Right lobe of liver (tissue), 6 donors: ENCODE results near the gene CPXM2. TPM values are rescaled to one million over a fixed set of nuclear protein-coding genes. Genes with fewer than 3 reads are reported as not detected.

Experiments used
- ATAC-seq, 4 donors: fragments of 200-7000 bp; cut with Tn5 transposase; one replicate each; pipeline ENCODE4 v1.9.1; 2020; ENCODE audit warnings: mild to moderate bottlenecking in 4 of 4, moderate library complexity in 4 of 4
- DNase-seq, 3 donors: peaks; one replicate each; pipeline ENCODE4 v3.0.0-alpha.2; 2020
- H3K27ac ChIP-seq, 3 donors: fragments of 200-600 bp; one replicate each; pipeline ENCODE4 v1.8.0; 2022
- H3K27me3 ChIP-seq, 2 donors: fragments of 200-600 bp; one replicate each; pipeline ENCODE4 v1.8.0; 2022
- H3K36me3 ChIP-seq, 4 donors: fragments of 200-600 bp; sonication (generic) in 1 of 4; one replicate each; pipeline versions ENCODE4 v1.5.1 to v1.8.0; 2017 to 2022; ENCODE audit warnings: control low read depth in 1 of 4
- H3K4me1 ChIP-seq, 4 donors: fragments of 200-600 bp; sonication (generic) in 1 of 4; one replicate each; pipeline versions ENCODE4 v1.5.1 to v1.8.0; 2017 to 2022; ENCODE audit warnings: control low read depth in 1 of 4
- H3K4me3 ChIP-seq, 3 donors: fragments of 200-600 bp; one replicate each; pipeline ENCODE4 v1.8.0; 2022
- H3K9me3 ChIP-seq, 4 donors: fragments of 200-600 bp; sonication (generic) in 1 of 4; one replicate each; pipeline versions ENCODE4 v1.5.1 to v1.8.0; 2017 to 2022; ENCODE audit warnings: control low read depth in 1 of 4
- POLR2A ChIP-seq: fragments of 450-650 bp; IDR thresholded peaks from one replicate; pipeline ENCODE4 v1.6.1; 2017; ENCODE audit warnings: antibody characterized with exemption, mild to moderate bottlenecking
- WGBS: methylation state at CpG from one replicate; pipeline ENCODE4 v1.1.6; 2018; ENCODE audit warnings: low coverage, low lambda C conversion rate; ENCODE audit not compliant: insufficient coverage; ENCODE audit errors: missing lambda C conversion rate; 5-methylcytosine and 5-hydroxymethylcytosine counted together
- intact Hi-C, 2 donors: fragments of 100-400 bp; cut with DNase I; formaldehyde crosslinking; loops; one replicate each; pipeline versions ENCODE4 v1.11.2 to v1.14.1; 2022
- total RNA-seq, 6 experiments: library from RNA; depleted of rRNA in 2 of 6; stranded (reverse); fragments of >200 nt in 2 of 6; fragmentation: NEBNext Ultra II Directional in 3 of 6; extraction: Animal tissue kit (Norgen Biotek cat#: 25700) in 3 of 6; gene quantifications; one replicate each; pipeline versions ENCODE4 v1.1.0 to v1.2.4, GENCODE V29; 2016 to 2023
- TF ChIP-seq, protein P1 (sequence below), 4 donors: fragments of 200-600 bp in 3 of 4; fragments of 450-650 bp in 1 of 4; IDR thresholded peaks; one replicate each; pipeline versions ENCODE4 v1.5.1 to v1.8.0; 2016 to 2022; ENCODE audit warnings: antibody characterized with exemption in 4 of 4, mild to moderate bottlenecking in 2 of 4
- donor health status: DM: no; HTN: yes; CAD: no.
- donor health status: DM: no; HTN: no; CAD: no.
- donor health status: DM: no; HTN: no; CAD: no.
- donor health status: DM: no; HTN: yes; CAD: no.
- donor health status: DM: no; HTN: yes; CAD: no.

The CPXM2 gene
- total RNA-seq, 6 experiments from 2014 or later: 0.29 to 2.6 (median 0.69) TPM

GRCh38 chr10:123833170-123833850, 58.3 kb downstream of the CPXM2 start:
- Histone ChIP-seq H3K4me3 (no peak overlapping the region), H3K27me3 (no peaks in the 10 kb centered on the region), H3K27ac (no peak overlapping the region), H3K4me1 (no peaks in the 10 kb centered on the region), H3K9me3 (no peaks in the 10 kb centered on the region), H3K36me3 (no peaks in the 10 kb centered on the region)
- WGBS: 81% methylated on average over 9 of the region's 10 CpGs
- no peak for TF ChIP-seq POLR2A
- TF ChIP-seq, protein P1, sequence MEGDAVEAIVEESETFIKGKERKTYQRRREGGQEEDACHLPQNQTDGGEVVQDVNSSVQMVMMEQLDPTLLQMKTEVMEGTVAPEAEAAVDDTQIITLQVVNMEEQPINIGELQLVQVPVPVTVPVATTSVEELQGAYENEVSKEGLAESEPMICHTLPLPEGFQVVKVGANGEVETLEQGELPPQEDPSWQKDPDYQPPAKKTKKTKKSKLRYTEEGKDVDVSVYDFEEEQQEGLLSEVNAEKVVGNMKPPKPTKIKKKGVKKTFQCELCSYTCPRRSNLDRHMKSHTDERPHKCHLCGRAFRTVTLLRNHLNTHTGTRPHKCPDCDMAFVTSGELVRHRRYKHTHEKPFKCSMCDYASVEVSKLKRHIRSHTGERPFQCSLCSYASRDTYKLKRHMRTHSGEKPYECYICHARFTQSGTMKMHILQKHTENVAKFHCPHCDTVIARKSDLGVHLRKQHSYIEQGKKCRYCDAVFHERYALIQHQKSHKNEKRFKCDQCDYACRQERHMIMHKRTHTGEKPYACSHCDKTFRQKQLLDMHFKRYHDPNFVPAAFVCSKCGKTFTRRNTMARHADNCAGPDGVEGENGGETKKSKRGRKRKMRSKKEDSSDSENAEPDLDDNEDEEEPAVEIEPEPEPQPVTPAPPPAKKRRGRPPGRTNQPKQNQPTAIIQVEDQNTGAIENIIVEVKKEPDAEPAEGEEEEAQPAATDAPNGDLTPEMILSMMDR (IDR thresholded peaks at IDR 0.05): no peak
- DNase-seq (no peak), ATAC-seq (no peak)
- intact Hi-C loops: no loop called here

DNA sequence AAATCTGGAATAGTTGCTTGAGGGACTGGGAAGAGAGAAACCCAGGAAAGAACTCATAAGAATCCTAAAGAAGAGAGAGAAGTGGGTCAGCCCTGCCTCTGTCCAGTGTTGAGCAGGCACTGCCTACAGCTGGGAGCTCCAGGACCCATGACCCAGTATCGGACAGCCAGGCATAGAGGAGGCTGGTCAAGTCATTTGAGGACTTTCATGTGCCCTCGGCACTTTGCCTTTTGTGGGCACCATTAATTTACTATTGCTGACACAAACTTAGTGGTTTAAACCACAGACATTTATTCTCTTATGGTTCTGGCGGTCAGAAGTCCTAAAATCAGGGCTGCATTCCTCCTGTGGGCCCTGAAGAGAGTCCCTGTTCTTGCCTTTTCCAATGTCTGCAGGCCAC, 60.3 kb downstream of the CPXM2 start:
- DNase-seq: no peak
- 71% methylated on average over 2 of the region's 3 CpGs for WGBS
- Histone ChIP-seq H3K4me3 (no peak overlapping the region), H3K27ac (no peak overlapping the region), H3K27me3 (no peaks in the 10 kb centered on the region), H3K36me3 (no peaks in the 10 kb centered on the region), H3K4me1 (no peaks in the 10 kb centered on the region), H3K9me3 (no peaks in the 10 kb centered on the region)
- intact Hi-C loops: no loop called here
- TF ChIP-seq, protein P1 (IDR thresholded peaks at IDR 0.05): no peak
- no peak for TF ChIP-seq POLR2A
- ATAC-seq: no peak

DNA sequence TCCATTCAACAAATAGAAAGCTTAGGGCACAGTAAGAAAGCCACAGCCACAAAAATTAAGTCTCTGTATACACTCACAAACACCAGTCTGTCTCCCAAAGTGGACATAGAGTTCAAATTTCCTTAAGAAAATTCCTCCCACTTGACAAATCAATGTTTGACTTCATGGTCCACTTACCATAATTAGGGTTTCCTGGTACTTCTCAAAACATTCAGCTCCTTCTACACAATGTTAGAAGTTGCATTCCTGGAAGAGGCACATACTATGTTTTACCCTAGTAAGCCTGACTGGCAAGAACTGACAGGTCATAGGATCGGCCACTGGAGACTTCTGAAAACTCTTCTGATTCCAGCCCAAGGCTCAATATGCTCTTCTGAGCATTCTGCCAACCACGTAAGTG, 70.5 kb downstream of the CPXM2 start:
- Histone ChIP-seq H3K27ac (no peak overlapping the region), H3K27me3 (no peaks in the 10 kb centered on the region), H3K9me3 (no peaks in the 10 kb centered on the region), H3K36me3 (no peaks in the 10 kb centered on the region), H3K4me1 (no peaks in the 10 kb centered on the region), H3K4me3 (no peak overlapping the region)
- intact Hi-C loops: no loop called here
- ATAC-seq (no peak), DNase-seq (no peak)
- WGBS: 46% methylated on average over 1 of the region's 2 CpGs
- no peak for TF ChIP-seq POLR2A
- TF ChIP-seq, protein P1 (IDR thresholded peaks at IDR 0.05): no peak

GRCh38 chr10:123809632-123810031, 82.0 kb downstream of the CPXM2 start:
- Histone ChIP-seq H3K36me3 (no peaks in the 10 kb centered on the region), H3K4me1 (no peaks in the 10 kb centered on the region), H3K27ac (no peak overlapping the region), H3K9me3 (no peaks in the 10 kb centered on the region), H3K27me3 (no peaks in the 10 kb centered on the region), H3K4me3 (no peak overlapping the region)
- no peak for TF ChIP-seq POLR2A
- TF ChIP-seq, protein P1 (IDR thresholded peaks at IDR 0.05): no peak
- ATAC-seq (no peak), DNase-seq (no peak)
- intact Hi-C loops: no loop called here

DNA sequence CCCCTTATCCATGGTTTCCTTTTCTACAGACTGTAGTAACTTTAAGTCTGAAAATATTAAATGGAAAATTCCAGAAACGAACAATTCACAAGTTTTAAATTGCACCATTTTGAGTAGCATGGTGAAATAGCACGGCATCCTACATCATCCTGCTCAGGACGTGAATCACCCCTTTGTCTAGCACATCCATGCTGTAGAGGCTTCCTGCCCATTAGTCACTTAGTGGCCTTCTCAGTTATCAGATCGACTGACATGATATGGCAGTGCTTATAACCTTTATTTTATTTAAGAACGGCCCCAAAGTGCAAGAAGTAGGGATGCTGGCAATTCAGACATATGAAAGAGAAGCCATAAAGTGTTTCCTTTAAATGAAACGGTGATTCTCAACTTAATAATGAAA, 82.7 kb downstream of the CPXM2 start:
- Histone ChIP-seq H3K4me3 (no peak overlapping the region), H3K4me1 (no peaks in the 10 kb centered on the region), H3K27me3 (no peaks in the 10 kb centered on the region), H3K9me3 (no peaks in the 10 kb centered on the region), H3K36me3 (no peaks in the 10 kb centered on the region), H3K27ac (no peak overlapping the region)
- intact Hi-C loops: no loop called here
- WGBS: 38% methylated on average over 6 of the region's 6 CpGs
- DNase-seq: no peak
- ATAC-seq: peak in 1 of 4 donors; percentile 36
- no peak for TF ChIP-seq POLR2A
- TF ChIP-seq, protein P1 (IDR thresholded peaks at IDR 0.05): no peak
